Stromal cell of bone marrow (primary cell): ENCODE data around the gene TEX19.
A peak's percentile ranks its signal among the peaks of the same experiment; 100 is the strongest.
"Not testable (repeated sequence)": the region's sequence is repeated elsewhere in the genome, so short reads cannot be mapped to it uniquely, and the experiment has no call there.

Source experiments
- DNase-seq: peaks from one replicate; pipeline ENCODE4 v3.0.0-alpha.2; 2012; ENCODE audit warnings: low read depth

The TEX19 gene

GRCh38 chr17:82338858-82339633 is 20.0 kb upstream of the TEX19 start:
- DNase-seq, result no peak

GRCh38 chr17:82339634-82340580 is 19.1 kb upstream of the TEX19 start:
- no peak for DNase-seq

- DNase-seq, result no peak
Observed at GRCh38 chr17:82342361-82343079, 16.5 kb upstream of the TEX19 start.

- no peak for DNase-seq
Observed at GRCh38 chr17:82343560-82343959, 15.5 kb upstream of the TEX19 start.

GRCh38 chr17:82344175-82344907 is 14.7 kb upstream of the TEX19 start:
- no peak for DNase-seq

- no peak for DNase-seq
Observed at GRCh38 chr17:82345151-82345976, 13.7 kb upstream of the TEX19 start.

- DNase-seq, result no peak
Observed at GRCh38 chr17:82346342-82347300, 12.4 kb upstream of the TEX19 start.

GRCh38 chr17:82347994-82348393 is 11.1 kb upstream of the TEX19 start:
- DNase-seq, result not testable (repeated sequence)

GRCh38 chr17:82348434-82348833 is 10.6 kb upstream of the TEX19 start:
- DNase-seq, result no peak

- no peak for DNase-seq
Observed at GRCh38 chr17:82348866-82349265, 10.2 kb upstream of the TEX19 start.

- no peak for DNase-seq
Observed at GRCh38 chr17:82349287-82349701, 9.8 kb upstream of the TEX19 start.

GRCh38 chr17:82350182-82351030 is 8.6 kb upstream of the TEX19 start:
- DNase-seq, result no peak

GRCh38 chr17:82351254-82351712 is 7.8 kb upstream of the TEX19 start:
- DNase-seq, result no peak

GRCh38 chr17:82351713-82352488 is 7.1 kb upstream of the TEX19 start:
- peak; percentile 66 for DNase-seq

GRCh38 chr17:82353484-82353883 is 5.6 kb upstream of the TEX19 start:
- no peak for DNase-seq

GRCh38 chr17:82354804-82355308 is 4.2 kb upstream of the TEX19 start:
- DNase-seq, result no peak

GRCh38 chr17:82355770-82356427 is 3.1 kb upstream of the TEX19 start:
- DNase-seq, result no peak
